H1 (cell line): ENCODE data around the gene EBF3. TPM values are rescaled to one million over a fixed set of nuclear protein-coding genes. Genes with fewer than 3 reads are reported as not detected.

ENCODE experiments used
- CTCF ChIA-PET: fragments of 300-600 bp; sonication (Branson Sonifier 250); formaldehyde crosslinking; loops from one replicate; lab custom pipeline; 2021; ENCODE audit not compliant: partially characterized antibody; lab: Charles Lee
- POLR2A ChIA-PET: fragments of 300-600 bp; sonication (Branson Sonifier 250); formaldehyde crosslinking; loops from one replicate; lab custom pipeline; 2021; ENCODE audit warnings: inconsistent platforms; ENCODE audit not compliant: partially characterized antibody; lab: Charles Lee
- DNase-seq, 2 experiments: peaks; one replicate each; pipeline versions ENCODE4 v3.0.0 to v3.0.0-alpha.2; 2010 to 2022; ENCODE audit warnings: low spot score in 2 of 2, low read depth in 1 of 2, mixed read lengths in 1 of 2
- FAIRE-seq: peaks from 2 replicates; lab custom pipeline; 2011; peaks lifted over from hg19 to GRCh38; lab: Jason Lieb, UNC
- H2AFZ ChIP-seq: 2 replicates; pipeline ENCODE4 v1.8.1; 2012; ENCODE audit warnings: low read length, inconsistent platforms
- H2AK5ac ChIP-seq: 2 replicates; pipeline ENCODE4 v1.6.1; 2013; ENCODE audit warnings: low read depth, low read length
- H2BK120ac ChIP-seq: replicated peaks from 2 replicates; pipeline ENCODE3; 2013; ENCODE audit warnings: low read depth, low read length, inconsistent platforms
- H2BK12ac ChIP-seq: 2 replicates; pipeline ENCODE4 v1.6.1; 2013; ENCODE audit warnings: low read depth, low read length
- H2BK15ac ChIP-seq: 2 replicates; pipeline ENCODE4 v1.6.1; 2013; ENCODE audit warnings: low read length
- H2BK20ac ChIP-seq: 2 replicates; pipeline ENCODE4 v1.6.1; 2013; ENCODE audit warnings: low read length
- H2BK5ac ChIP-seq: 2 replicates; pipeline ENCODE4 v1.6.1; 2013; ENCODE audit warnings: low read depth, low read length
- H3K14ac ChIP-seq: 2 replicates; pipeline ENCODE4 v1.6.1; 2013; ENCODE audit warnings: inconsistent platforms; ENCODE audit not compliant: insufficient read length
- H3K18ac ChIP-seq: 2 replicates; pipeline ENCODE4 v1.6.1; 2013; ENCODE audit warnings: low read length; ENCODE audit errors: extremely low read depth
- H3K23ac ChIP-seq: 2 replicates; pipeline ENCODE4 v1.6.1; 2013; ENCODE audit warnings: inconsistent platforms; ENCODE audit not compliant: insufficient read length
- H3K23me2 ChIP-seq: 2 replicates; pipeline ENCODE4 v1.6.1; 2013; ENCODE audit warnings: low read depth, low read length
- H3K27ac ChIP-seq: 2 replicates; pipeline ENCODE4 v1.6.1; 2011; ENCODE audit warnings: low read depth, low read length, inconsistent platforms
- H3K27me3 ChIP-seq, 4 experiments: replicated peaks in 1 of 4; 1 replicate in 1 of 4; 2 replicates in 3 of 4; pipeline versions ENCODE4 v1.6.1 to v1.8.1; 2011 to 2013; ENCODE audit warnings: low read length in 3 of 4, mild to moderate bottlenecking in 3 of 4, inconsistent platforms in 2 of 4, mixed read lengths in 2 of 4, moderate library complexity in 1 of 4; ENCODE audit not compliant: control insufficient read depth in 3 of 4, insufficient read depth in 3 of 4; ENCODE audit errors: extremely low read depth in 1 of 4
- H3K36me3 ChIP-seq, 4 experiments: 2 replicates each; pipeline versions ENCODE4 v1.6.1 to v1.8.1; 2011 to 2013; ENCODE audit warnings: mild to moderate bottlenecking in 4 of 4, low read length in 3 of 4, moderate library complexity in 2 of 4, control low read depth in 1 of 4, inconsistent platforms in 1 of 4; ENCODE audit not compliant: insufficient read depth in 4 of 4, control insufficient read depth in 2 of 4
- H3K4ac ChIP-seq: replicated peaks from 2 replicates; pipeline ENCODE3; 2013; ENCODE audit warnings: low read length, low read depth, mixed read lengths, inconsistent platforms; ENCODE audit not compliant: insufficient read length
- H3K4me1 ChIP-seq, 4 experiments: replicated peaks in 1 of 4; 1 replicate in 1 of 4; 2 replicates in 3 of 4; pipeline versions ENCODE4 v1.6.1 to v1.8.1; 2011 to 2013; ENCODE audit warnings: low read length in 3 of 4, inconsistent platforms in 2 of 4, mixed read lengths in 1 of 4; ENCODE audit not compliant: insufficient read depth in 4 of 4, control insufficient read depth in 3 of 4
- H3K4me2 ChIP-seq, 2 experiments: 2 replicates each; pipeline versions ENCODE4 v1.6.1 to v1.8.1; 2011 to 2013; ENCODE audit warnings: low read depth in 2 of 2, low read length in 2 of 2, control low read depth in 1 of 2, inconsistent platforms in 1 of 2, mild to moderate bottlenecking in 1 of 2; ENCODE audit not compliant: insufficient read depth in 1 of 2
- H3K4me3 ChIP-seq, 4 experiments: fragments of 200-600, 300-600 bp in 1 of 4; sonication (generic), shearing (Covaris generic), sonication (Bioruptor Twin) in 1 of 4; 2 replicates each; pipeline versions ENCODE4 v1.5.1 to v1.8.1; 2011 to 2016; ENCODE audit warnings: low read length in 4 of 4, low read depth in 3 of 4, control low read depth in 2 of 4, inconsistent platforms in 2 of 4, mild to moderate bottlenecking in 2 of 4, mixed read lengths in 1 of 4, moderate library complexity in 1 of 4; ENCODE audit not compliant: insufficient read depth in 2 of 4; ENCODE audit errors: extremely low read depth in 1 of 4
- H3K56ac ChIP-seq: replicated peaks from 2 replicates; pipeline ENCODE3; 2013; ENCODE audit warnings: low read depth, mild to moderate bottlenecking, mixed read lengths, low read length, inconsistent platforms; ENCODE audit not compliant: insufficient read length
- H3K79me1 ChIP-seq: 2 replicates; pipeline ENCODE4 v1.6.1; 2013; ENCODE audit warnings: low read depth, low read length, control low read depth
- H3K79me2 ChIP-seq, 2 experiments: 2 replicates each; pipeline versions ENCODE4 v1.6.1 to v1.8.1; 2012 to 2013; ENCODE audit warnings: low read length in 2 of 2, mild to moderate bottlenecking in 2 of 2, inconsistent platforms in 1 of 2; ENCODE audit not compliant: insufficient read depth in 2 of 2, control insufficient read depth in 1 of 2
- H3K9ac ChIP-seq, 4 experiments: replicated peaks in 1 of 4; 1 replicate in 1 of 4; 2 replicates in 3 of 4; pipeline versions ENCODE4 v1.6.1 to v1.8.1; 2011 to 2013; ENCODE audit warnings: low read depth in 3 of 4, low read length in 3 of 4, control low read depth in 2 of 4, mild to moderate bottlenecking in 2 of 4, moderate library complexity in 2 of 4, inconsistent platforms in 1 of 4; ENCODE audit errors: extremely low read depth in 1 of 4
- H3K9me3 ChIP-seq, 2 experiments: 2 replicates each; pipeline versions ENCODE4 v1.6.1 to v1.8.1; 2012 to 2013; ENCODE audit warnings: mild to moderate bottlenecking in 2 of 2, moderate library complexity in 2 of 2, control low read depth in 1 of 2, inconsistent platforms in 1 of 2, low read depth in 1 of 2, low read length in 1 of 2, mixed read lengths in 1 of 2; ENCODE audit not compliant: insufficient read depth in 2 of 2
- H4K20me1 ChIP-seq, 2 experiments: replicated peaks in 1 of 2; 2 replicates each; pipeline versions ENCODE3 to v1.8.1; 2011 to 2013; ENCODE audit warnings: inconsistent platforms in 2 of 2, low read length in 2 of 2, mild to moderate bottlenecking in 1 of 2; ENCODE audit not compliant: insufficient read depth in 2 of 2, control insufficient read depth in 1 of 2
- H4K5ac ChIP-seq: 2 replicates; pipeline ENCODE4 v1.6.1; 2013; ENCODE audit warnings: low read length, low read depth, mixed read lengths, inconsistent platforms; ENCODE audit not compliant: insufficient read length
- H4K8ac ChIP-seq: 2 replicates; pipeline ENCODE4 v1.8.0; 2013; ENCODE audit warnings: mild to moderate bottlenecking, moderate library complexity, low read length, inconsistent platforms; ENCODE audit not compliant: insufficient read depth; ENCODE audit errors: extremely low read depth
- H4K91ac ChIP-seq: replicated peaks from 2 replicates; pipeline ENCODE3; 2013; ENCODE audit warnings: low read length, mixed read lengths, inconsistent platforms; ENCODE audit not compliant: insufficient read length
- BACH1 ChIP-seq: IDR thresholded peaks from 2 replicates; pipeline ENCODE4 v1.6.1; 2012; ENCODE audit warnings: low read length, improper control_type of control experiment
- BCL11A ChIP-seq, 2 experiments: IDR thresholded peaks; one replicate each; pipeline ENCODE4 v1.6.1; 2011; ENCODE audit warnings: low read depth in 2 of 2, low read length in 2 of 2, mild to moderate bottlenecking in 2 of 2
- CBX5 ChIP-seq: fragments of 300-800, 300-1000 bp; sonication (generic); IDR thresholded peaks from 2 replicates; pipeline ENCODE4 v1.7.1; 2016; ENCODE audit warnings: antibody characterized with exemption, low read length, low read depth
- CTBP2 ChIP-seq: IDR thresholded peaks from 2 replicates; pipeline ENCODE4 v1.7.0; 2011; ENCODE audit warnings: borderline replicate concordance, mild to moderate bottlenecking, moderate library complexity, mixed read lengths, low read length; ENCODE audit not compliant: insufficient read depth, insufficient read length
- E2F6 ChIP-seq: IDR thresholded peaks from 2 replicates; pipeline ENCODE4 v1.6.1; 2012; ENCODE audit warnings: inconsistent platforms
- GTF2F1 ChIP-seq: IDR thresholded peaks from 2 replicates; pipeline ENCODE4 v1.6.1; 2012; ENCODE audit warnings: low read depth, low read length, improper control_type of control experiment, borderline replicate concordance
- HDAC6 ChIP-seq: IDR thresholded peaks from one replicate; pipeline ENCODE4 v1.7.1; 2012; ENCODE audit warnings: low read depth, mild to moderate bottlenecking, inconsistent platforms, low read length, moderate library complexity
- KDM4A ChIP-seq: IDR thresholded peaks from one replicate; pipeline ENCODE4 v1.7.1; 2012; ENCODE audit warnings: low read depth, mild to moderate bottlenecking, moderate library complexity, low read length, inconsistent platforms; ENCODE audit not compliant: severe bottlenecking
- KDM5A ChIP-seq: fragments of 200-600 bp; IDR thresholded peaks from 2 replicates; pipeline ENCODE4 v1.7.1; 2012; ENCODE audit warnings: mild to moderate bottlenecking, low read length, inconsistent platforms, mixed read lengths
- MAFK ChIP-seq: IDR thresholded peaks from 2 replicates; pipeline ENCODE4 v1.6.1; 2012; ENCODE audit warnings: low read depth, mild to moderate bottlenecking, improper control_type of control experiment, low read length
- NRF1 ChIP-seq: IDR thresholded peaks from 2 replicates; pipeline ENCODE4 v1.6.1; 2011; ENCODE audit warnings: mild to moderate bottlenecking, low read depth, low read length, improper control_type of control experiment
- RBBP5 ChIP-seq: IDR thresholded peaks from 2 replicates; pipeline ENCODE4 v1.7.1; 2012; ENCODE audit warnings: low read depth, mild to moderate bottlenecking, inconsistent platforms, low read length, moderate library complexity, borderline replicate concordance
- RNF2 ChIP-seq: fragments of 200-900, 300-1000 bp; sonication (generic); IDR thresholded peaks from 2 replicates; pipeline ENCODE4 v1.7.1; 2016; ENCODE audit warnings: borderline replicate concordance, low read depth, mild to moderate bottlenecking, antibody characterized with exemption, low read length; ENCODE audit not compliant: poor library complexity, severe bottlenecking; ENCODE audit errors: missing control alignments
- YY1 ChIP-seq: IDR thresholded peaks from 2 replicates; pipeline ENCODE4 v1.6.1; 2011; ENCODE audit warnings: low read depth, mild to moderate bottlenecking, low read length
- WGBS, 2 experiments: shearing (Covaris generic) in 1 of 2; methylation state at CpG; one replicate each; pipeline versions ENCODE4 v1.1.6 to v1.1.7; 2013 to 2015; ENCODE audit warnings: low lambda C conversion rate in 2 of 2, mixed read lengths in 2 of 2, inconsistent platforms in 1 of 2, low coverage in 1 of 2, missing lambda C conversion rate in 1 of 2; ENCODE audit not compliant: insufficient replicate concordance in 2 of 2, insufficient coverage in 1 of 2, insufficient read length in 1 of 2; ENCODE audit errors: extremely low coverage in 1 of 2, missing lambda C conversion rate in 1 of 2; 5-methylcytosine and 5-hydroxymethylcytosine counted together
- polyA plus RNA-seq, 7 experiments: library from polyadenylated mRNA; depleted of rRNA in 3 of 7; stranded (reverse) in 5 of 7; unstranded in 2 of 7; fragments of >200 nt in 5 of 7; fragments of 200-250 nt in 2 of 7; gene quantifications; 1 replicate in 5 of 7; 2 replicates in 1 of 7; 4 replicates in 1 of 7; pipeline versions ENCODE4 v1.2.1 to v1.2.3, GENCODE V29; 2011 to 2013; ENCODE audit warnings: missing spikeins in 2 of 7, mixed read lengths in 2 of 7
- total RNA-seq: library from RNA; stranded (reverse); fragmentation: NEBNext Ultra II Directional; extraction: Animal tissue kit (Norgen Biotek cat#: 25700); gene quantifications from 2 replicates; pipeline ENCODE4 v1.2.1, GENCODE V29; 2021

Gene EBF3
- total and polyA plus RNA-seq, 2 of the 8 experiments (the other 6 are each of a cell fraction or from before 2014, with no cell fraction given), result 0.08 to 0.26 TPM

GRCh38 chr10:129917936-129918335 is 46.1 kb downstream of the EBF3 start:
- Histone ChIP-seq H2BK12ac (no peak overlapping the region), H3K4me3 (no peak overlapping the region), H3K23me2 (no peaks in the 10 kb centered on the region), H3K23ac (no peak overlapping the region), H4K91ac (no peak overlapping the region), H3K14ac (no peak overlapping the region), H3K9ac (no peak overlapping the region), H3K4me2 (no peak overlapping the region), H3K4ac (no peak overlapping the region), H3K79me1 (no peaks in the 10 kb centered on the region), H3K18ac (no peak overlapping the region), H2BK15ac (no peak overlapping the region), H2AFZ (no peak overlapping the region), H2AK5ac (no peak overlapping the region), H3K56ac (no peak overlapping the region), H2BK20ac (no peak overlapping the region), H3K4me1 (no peaks in the 10 kb centered on the region), H2BK120ac (no peak overlapping the region), H3K36me3 (no peaks in the 10 kb centered on the region), H3K9me3 (no peaks in the 10 kb centered on the region), H3K79me2 (no peaks in the 10 kb centered on the region), H4K8ac (0 out of 2 replicates have a peak overlapping the region, but pooled peaks have one; percentile 18), H3K27me3 (no peaks in the 10 kb centered on the region), H2BK5ac (no peak overlapping the region; the same call in 1 of the 2 replicates), H4K5ac (no peak overlapping the region), H3K27ac (no peak overlapping the region), H4K20me1 (no peaks in the 10 kb centered on the region)
- POLR2A ChIA-PET, result no interaction called here
- no peak for DNase-seq
- 91% methylated on average over 3 of the region's 3 CpGs; no CpG with 5 or more reads in 1 of the 2 experiments for WGBS, 2 experiments
- CTCF ChIA-PET, result interaction anchor here (0.6 to 1.5 kb wide), 7 partner anchors 7 to 127 kb away, joined by 3 to 11 read pairs (median 3); no protein-coding TSS in a partner anchor
- no peak for FAIRE-seq
- no peak for TF ChIP-seq HDAC6
- TF ChIP-seq E2F6, result no peak
- no peak for TF ChIP-seq KDM4A
- no peak for TF ChIP-seq YY1
- TF ChIP-seq NRF1, result no peak
- no peak for TF ChIP-seq MAFK
- no peak for TF ChIP-seq RNF2
- TF ChIP-seq CTBP2, result no peak
- no peak for TF ChIP-seq KDM5A
- TF ChIP-seq RBBP5, result no peak
- no peak for TF ChIP-seq CBX5
- no peak for TF ChIP-seq BACH1
- no peak for TF ChIP-seq BCL11A (IDR thresholded peaks at IDR 0.05; ENCODE audit: low read depth in 2 of 2, low read length in 2 of 2)
- TF ChIP-seq GTF2F1, result no peak
